Measurements from ENCODE around the gene SPAG9. TPM values are rescaled to one million over a fixed set of nuclear protein-coding genes. Genes with fewer than 3 reads are reported as not detected.

SPAG9 gene
- total and polyA plus RNA-seq, 7 donors: 21.6 to 79.9 (median 74.3) TPM

DNA sequence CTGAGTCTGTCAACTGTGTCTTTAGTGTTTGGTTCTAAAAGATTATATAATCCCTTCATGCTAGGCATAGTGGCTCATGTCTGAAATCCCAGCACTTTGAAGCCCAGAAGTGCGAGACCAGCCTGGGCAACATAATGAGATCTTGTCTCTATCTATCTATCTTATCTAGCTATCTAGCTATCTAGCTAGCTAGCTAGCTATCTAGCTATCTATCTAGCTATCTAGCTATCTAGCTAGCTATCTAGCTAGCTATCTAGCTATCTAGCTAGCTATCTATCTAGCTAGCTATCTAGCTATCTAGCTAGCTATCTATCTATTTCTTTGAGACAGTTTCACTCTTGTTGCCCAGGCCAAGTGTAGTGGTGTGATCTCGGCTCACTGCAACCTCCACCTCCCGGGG is 43.8 kb downstream of the SPAG9 start:
- no peak overlapping the region for H3K27ac ChIP-seq
- no peak for TF ChIP-seq POLR2AphosphoS5 (IDR thresholded peaks at IDR 0.05)
- TF ChIP-seq, protein P1, sequence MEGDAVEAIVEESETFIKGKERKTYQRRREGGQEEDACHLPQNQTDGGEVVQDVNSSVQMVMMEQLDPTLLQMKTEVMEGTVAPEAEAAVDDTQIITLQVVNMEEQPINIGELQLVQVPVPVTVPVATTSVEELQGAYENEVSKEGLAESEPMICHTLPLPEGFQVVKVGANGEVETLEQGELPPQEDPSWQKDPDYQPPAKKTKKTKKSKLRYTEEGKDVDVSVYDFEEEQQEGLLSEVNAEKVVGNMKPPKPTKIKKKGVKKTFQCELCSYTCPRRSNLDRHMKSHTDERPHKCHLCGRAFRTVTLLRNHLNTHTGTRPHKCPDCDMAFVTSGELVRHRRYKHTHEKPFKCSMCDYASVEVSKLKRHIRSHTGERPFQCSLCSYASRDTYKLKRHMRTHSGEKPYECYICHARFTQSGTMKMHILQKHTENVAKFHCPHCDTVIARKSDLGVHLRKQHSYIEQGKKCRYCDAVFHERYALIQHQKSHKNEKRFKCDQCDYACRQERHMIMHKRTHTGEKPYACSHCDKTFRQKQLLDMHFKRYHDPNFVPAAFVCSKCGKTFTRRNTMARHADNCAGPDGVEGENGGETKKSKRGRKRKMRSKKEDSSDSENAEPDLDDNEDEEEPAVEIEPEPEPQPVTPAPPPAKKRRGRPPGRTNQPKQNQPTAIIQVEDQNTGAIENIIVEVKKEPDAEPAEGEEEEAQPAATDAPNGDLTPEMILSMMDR (IDR thresholded peaks at IDR 0.05): no peak
- no peak for TF ChIP-seq POLR2A (IDR thresholded peaks at IDR 0.05)
- TF ChIP-seq EP300 (IDR thresholded peaks at IDR 0.05): no peak
- no peaks in the 10 kb centered on the region for H3K4me1 ChIP-seq
- no peak for DNase-seq
- H3K36me3 ChIP-seq: peaks cover 0 to 36% (median 14%) of the 10 kb centered on the region in 4 donors
- H3K4me3 ChIP-seq: no peak overlapping the region
- intact Hi-C loops (cut with DNase I): no loop called here
- H3K9me3 ChIP-seq: no peaks in the 10 kb centered on the region
- WGBS, 2 donors: 98% methylated on average over 3 of the region's 3 CpGs
- H3K27me3 ChIP-seq: no peaks in the 10 kb centered on the region

DNA sequence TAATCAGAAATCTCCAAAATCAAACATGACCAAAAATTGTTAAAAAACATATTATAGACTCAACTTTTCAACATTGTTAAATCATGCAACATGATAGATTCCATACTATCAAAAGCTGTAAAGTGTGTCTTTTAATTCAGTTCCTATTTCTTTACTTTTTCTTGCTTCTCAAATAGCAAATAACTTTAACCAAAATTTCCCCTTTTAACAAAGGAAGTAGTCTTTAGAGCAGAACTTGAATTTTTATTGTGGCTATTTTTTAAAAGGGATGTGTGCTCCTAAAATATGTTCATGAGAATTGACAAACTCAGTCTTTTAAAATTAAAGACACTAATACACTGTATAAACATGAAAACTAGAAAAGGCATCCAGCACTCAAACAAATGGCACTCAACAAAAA is 49.1 kb downstream of the SPAG9 start:
- Histone ChIP-seq H3K27me3 (no peaks in the 10 kb centered on the region), H3K4me1 (peaks cover 0 to 8% (median 3%) of the 10 kb centered on the region in 4 donors), H3K4me3 (no peak overlapping the region), H3K27ac (no peak overlapping the region), H3K36me3 (peaks cover 0 to 6% (median 0%) of the 10 kb centered on the region in 4 donors), H3K9me3 (no peaks in the 10 kb centered on the region)
- TF ChIP-seq POLR2AphosphoS5 (IDR thresholded peaks at IDR 0.05) (no peak), EP300 (IDR thresholded peaks at IDR 0.05) (no peak), POLR2A (IDR thresholded peaks at IDR 0.05) (no peak)
- TF ChIP-seq, protein P1 (IDR thresholded peaks at IDR 0.05): no peak
- no peak for DNase-seq
- intact Hi-C loops (cut with DNase I): no loop called here

- intact Hi-C loops (cut with DNase I): no loop called here
- TF ChIP-seq POLR2AphosphoS5 (IDR thresholded peaks at IDR 0.05) (no peak), EP300 (IDR thresholded peaks at IDR 0.05) (no peak), POLR2A (IDR thresholded peaks at IDR 0.05) (no peak)
- TF ChIP-seq, protein P1 (IDR thresholded peaks at IDR 0.05): no peak
- no peaks in the 10 kb centered on the region for H3K36me3 ChIP-seq
- H3K9me3 ChIP-seq: no peaks in the 10 kb centered on the region
- H3K4me1 ChIP-seq: peaks cover 0 to 8% (median 3%) of the 10 kb centered on the region in 4 donors
- WGBS, 2 donors: 76 to 89% methylated on average over 1 of the region's 1 CpG
- H3K4me3 ChIP-seq: no peak overlapping the region
- no peak for DNase-seq
- no peaks in the 10 kb centered on the region for H3K27me3 ChIP-seq
- H3K27ac ChIP-seq: no peak overlapping the region
Observed at GRCh38 chr17:51065466-51065865, 55.2 kb downstream of the SPAG9 start.

- Histone ChIP-seq H3K4me3 (no peak overlapping the region), H3K4me1 (peaks cover 0 to 17% (median 0%) of the 10 kb centered on the region in 4 donors), H3K27ac (no peak overlapping the region), H3K36me3 (no peaks in the 10 kb centered on the region), H3K27me3 (no peaks in the 10 kb centered on the region), H3K9me3 (no peaks in the 10 kb centered on the region)
- TF ChIP-seq EP300 (IDR thresholded peaks at IDR 0.05) (no peak), POLR2A (IDR thresholded peaks at IDR 0.05) (no peak), POLR2AphosphoS5 (IDR thresholded peaks at IDR 0.05) (no peak)
- TF ChIP-seq, protein P1 (IDR thresholded peaks at IDR 0.05): no peak
- no peak for DNase-seq
- 25 to 41% methylated on average over 1 of the region's 1 CpG for WGBS, 2 donors
- intact Hi-C loops (cut with DNase I): no loop called here
Observed at GRCh38 chr17:51064061-51064735, 56.5 kb downstream of the SPAG9 start.

DNA sequence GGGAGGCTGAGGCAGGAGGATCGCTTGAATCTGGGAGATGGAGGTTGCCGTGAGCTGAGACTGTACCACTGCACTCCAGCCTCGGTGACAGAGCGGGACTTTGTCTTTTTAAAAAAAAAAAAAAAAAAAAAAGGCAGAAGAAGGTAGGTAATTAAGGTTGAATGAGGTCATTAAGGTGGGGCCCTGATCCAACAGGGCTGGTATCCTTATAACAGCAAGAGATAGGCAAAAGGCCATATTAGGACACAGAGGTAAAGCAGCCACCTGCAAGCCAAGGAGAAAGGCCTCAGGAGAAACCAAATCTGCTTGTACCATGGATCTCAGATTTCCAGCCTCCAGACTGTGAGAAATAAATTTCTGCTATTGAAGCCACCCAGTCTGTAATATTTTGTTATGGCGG is 60.3 kb downstream of the SPAG9 start:
- Histone ChIP-seq H3K36me3 (no peaks in the 10 kb centered on the region), H3K4me3 (no peak overlapping the region), H3K27ac (no peak overlapping the region), H3K9me3 (no peaks in the 10 kb centered on the region), H3K4me1 (peaks cover 0 to 31% (median 22%) of the 10 kb centered on the region in 4 donors), H3K27me3 (no peaks in the 10 kb centered on the region)
- TF ChIP-seq POLR2A (IDR thresholded peaks at IDR 0.05) (no peak), EP300 (IDR thresholded peaks at IDR 0.05) (no peak), POLR2AphosphoS5 (IDR thresholded peaks at IDR 0.05) (no peak)
- TF ChIP-seq, protein P1 (IDR thresholded peaks at IDR 0.05): no peak
- no peak for DNase-seq
- WGBS, 2 donors: 83 to 84% methylated on average over 5 of the region's 5 CpGs
- intact Hi-C loops (cut with DNase I): no loop called here

All from sigmoid colon (tissue), 7 donors.